H1 (cell line): ENCODE measurements around the gene HMCN2. TPM values are rescaled to one million over a fixed set of nuclear protein-coding genes. Genes with fewer than 3 reads are reported as not detected.

Source experiments
- CTCF ChIA-PET: fragments of 300-600 bp; sonication (Branson Sonifier 250); formaldehyde crosslinking; loops from one replicate; lab custom pipeline; 2021; ENCODE audit not compliant: partially characterized antibody; lab: Charles Lee
- POLR2A ChIA-PET: fragments of 300-600 bp; sonication (Branson Sonifier 250); formaldehyde crosslinking; loops from one replicate; lab custom pipeline; 2021; ENCODE audit warnings: inconsistent platforms; ENCODE audit not compliant: partially characterized antibody; lab: Charles Lee
- DNase-seq, 2 experiments: peaks; one replicate each; pipeline versions ENCODE4 v3.0.0 to v3.0.0-alpha.2; 2010 to 2022; ENCODE audit warnings: low spot score in 2 of 2, low read depth in 1 of 2, mixed read lengths in 1 of 2
- FAIRE-seq: peaks from 2 replicates; lab custom pipeline; 2011; peaks lifted over from hg19 to GRCh38; lab: Jason Lieb, UNC
- H2AFZ ChIP-seq: 2 replicates; pipeline ENCODE4 v1.8.1; 2012; ENCODE audit warnings: low read length, inconsistent platforms
- H2AK5ac ChIP-seq: 2 replicates; pipeline ENCODE4 v1.6.1; 2013; ENCODE audit warnings: low read depth, low read length
- H2BK120ac ChIP-seq: replicated peaks from 2 replicates; pipeline ENCODE3; 2013; ENCODE audit warnings: low read depth, low read length, inconsistent platforms
- H2BK12ac ChIP-seq: 2 replicates; pipeline ENCODE4 v1.6.1; 2013; ENCODE audit warnings: low read depth, low read length
- H2BK15ac ChIP-seq: 2 replicates; pipeline ENCODE4 v1.6.1; 2013; ENCODE audit warnings: low read length
- H2BK20ac ChIP-seq: 2 replicates; pipeline ENCODE4 v1.6.1; 2013; ENCODE audit warnings: low read length
- H2BK5ac ChIP-seq: 2 replicates; pipeline ENCODE4 v1.6.1; 2013; ENCODE audit warnings: low read depth, low read length
- H3K14ac ChIP-seq: 2 replicates; pipeline ENCODE4 v1.6.1; 2013; ENCODE audit warnings: inconsistent platforms; ENCODE audit not compliant: insufficient read length
- H3K18ac ChIP-seq: 2 replicates; pipeline ENCODE4 v1.6.1; 2013; ENCODE audit warnings: low read length; ENCODE audit errors: extremely low read depth
- H3K23ac ChIP-seq: 2 replicates; pipeline ENCODE4 v1.6.1; 2013; ENCODE audit warnings: inconsistent platforms; ENCODE audit not compliant: insufficient read length
- H3K23me2 ChIP-seq: 2 replicates; pipeline ENCODE4 v1.6.1; 2013; ENCODE audit warnings: low read depth, low read length
- H3K27ac ChIP-seq: 2 replicates; pipeline ENCODE4 v1.6.1; 2011; ENCODE audit warnings: low read depth, low read length, inconsistent platforms
- H3K27me3 ChIP-seq, 4 experiments: replicated peaks in 1 of 4; 1 replicate in 1 of 4; 2 replicates in 3 of 4; pipeline versions ENCODE4 v1.6.1 to v1.8.1; 2011 to 2013; ENCODE audit warnings: low read length in 3 of 4, mild to moderate bottlenecking in 3 of 4, inconsistent platforms in 2 of 4, mixed read lengths in 2 of 4, moderate library complexity in 1 of 4; ENCODE audit not compliant: control insufficient read depth in 3 of 4, insufficient read depth in 3 of 4; ENCODE audit errors: extremely low read depth in 1 of 4
- H3K36me3 ChIP-seq, 4 experiments: 2 replicates each; pipeline versions ENCODE4 v1.6.1 to v1.8.1; 2011 to 2013; ENCODE audit warnings: mild to moderate bottlenecking in 4 of 4, low read length in 3 of 4, moderate library complexity in 2 of 4, control low read depth in 1 of 4, inconsistent platforms in 1 of 4; ENCODE audit not compliant: insufficient read depth in 4 of 4, control insufficient read depth in 2 of 4
- H3K4ac ChIP-seq: replicated peaks from 2 replicates; pipeline ENCODE3; 2013; ENCODE audit warnings: low read length, low read depth, mixed read lengths, inconsistent platforms; ENCODE audit not compliant: insufficient read length
- H3K4me1 ChIP-seq, 4 experiments: replicated peaks in 1 of 4; 1 replicate in 1 of 4; 2 replicates in 3 of 4; pipeline versions ENCODE4 v1.6.1 to v1.8.1; 2011 to 2013; ENCODE audit warnings: low read length in 3 of 4, inconsistent platforms in 2 of 4, mixed read lengths in 1 of 4; ENCODE audit not compliant: insufficient read depth in 4 of 4, control insufficient read depth in 3 of 4
- H3K4me2 ChIP-seq, 2 experiments: 2 replicates each; pipeline versions ENCODE4 v1.6.1 to v1.8.1; 2011 to 2013; ENCODE audit warnings: low read depth in 2 of 2, low read length in 2 of 2, control low read depth in 1 of 2, inconsistent platforms in 1 of 2, mild to moderate bottlenecking in 1 of 2; ENCODE audit not compliant: insufficient read depth in 1 of 2
- H3K4me3 ChIP-seq, 4 experiments: fragments of 200-600, 300-600 bp in 1 of 4; sonication (generic), shearing (Covaris generic), sonication (Bioruptor Twin) in 1 of 4; 2 replicates each; pipeline versions ENCODE4 v1.5.1 to v1.8.1; 2011 to 2016; ENCODE audit warnings: low read length in 4 of 4, low read depth in 3 of 4, control low read depth in 2 of 4, inconsistent platforms in 2 of 4, mild to moderate bottlenecking in 2 of 4, mixed read lengths in 1 of 4, moderate library complexity in 1 of 4; ENCODE audit not compliant: insufficient read depth in 2 of 4; ENCODE audit errors: extremely low read depth in 1 of 4
- H3K56ac ChIP-seq: replicated peaks from 2 replicates; pipeline ENCODE3; 2013; ENCODE audit warnings: low read depth, mild to moderate bottlenecking, mixed read lengths, low read length, inconsistent platforms; ENCODE audit not compliant: insufficient read length
- H3K79me1 ChIP-seq: 2 replicates; pipeline ENCODE4 v1.6.1; 2013; ENCODE audit warnings: low read depth, low read length, control low read depth
- H3K79me2 ChIP-seq, 2 experiments: 2 replicates each; pipeline versions ENCODE4 v1.6.1 to v1.8.1; 2012 to 2013; ENCODE audit warnings: low read length in 2 of 2, mild to moderate bottlenecking in 2 of 2, inconsistent platforms in 1 of 2; ENCODE audit not compliant: insufficient read depth in 2 of 2, control insufficient read depth in 1 of 2
- H3K9ac ChIP-seq, 4 experiments: replicated peaks in 1 of 4; 1 replicate in 1 of 4; 2 replicates in 3 of 4; pipeline versions ENCODE4 v1.6.1 to v1.8.1; 2011 to 2013; ENCODE audit warnings: low read depth in 3 of 4, low read length in 3 of 4, control low read depth in 2 of 4, mild to moderate bottlenecking in 2 of 4, moderate library complexity in 2 of 4, inconsistent platforms in 1 of 4; ENCODE audit errors: extremely low read depth in 1 of 4
- H3K9me3 ChIP-seq, 2 experiments: 2 replicates each; pipeline versions ENCODE4 v1.6.1 to v1.8.1; 2012 to 2013; ENCODE audit warnings: mild to moderate bottlenecking in 2 of 2, moderate library complexity in 2 of 2, control low read depth in 1 of 2, inconsistent platforms in 1 of 2, low read depth in 1 of 2, low read length in 1 of 2, mixed read lengths in 1 of 2; ENCODE audit not compliant: insufficient read depth in 2 of 2
- H4K20me1 ChIP-seq, 2 experiments: replicated peaks in 1 of 2; 2 replicates each; pipeline versions ENCODE3 to v1.8.1; 2011 to 2013; ENCODE audit warnings: inconsistent platforms in 2 of 2, low read length in 2 of 2, mild to moderate bottlenecking in 1 of 2; ENCODE audit not compliant: insufficient read depth in 2 of 2, control insufficient read depth in 1 of 2
- H4K5ac ChIP-seq: 2 replicates; pipeline ENCODE4 v1.6.1; 2013; ENCODE audit warnings: low read length, low read depth, mixed read lengths, inconsistent platforms; ENCODE audit not compliant: insufficient read length
- H4K8ac ChIP-seq: 2 replicates; pipeline ENCODE4 v1.8.0; 2013; ENCODE audit warnings: mild to moderate bottlenecking, moderate library complexity, low read length, inconsistent platforms; ENCODE audit not compliant: insufficient read depth; ENCODE audit errors: extremely low read depth
- H4K91ac ChIP-seq: replicated peaks from 2 replicates; pipeline ENCODE3; 2013; ENCODE audit warnings: low read length, mixed read lengths, inconsistent platforms; ENCODE audit not compliant: insufficient read length
- KDM4A ChIP-seq: IDR thresholded peaks from one replicate; pipeline ENCODE4 v1.7.1; 2012; ENCODE audit warnings: low read depth, mild to moderate bottlenecking, moderate library complexity, low read length, inconsistent platforms; ENCODE audit not compliant: severe bottlenecking
- PHF8 ChIP-seq: fragments of 200-600 bp; sonication (generic); conservative IDR thresholded peaks from 2 replicates; pipeline ENCODE4 v1.7.1; 2012; ENCODE audit warnings: low read depth, mild to moderate bottlenecking, inconsistent platforms, low read length, moderate library complexity
- TCF12 ChIP-seq: IDR thresholded peaks from 2 replicates; pipeline ENCODE4 v1.6.1; 2011; ENCODE audit warnings: low read depth, mild to moderate bottlenecking, low read length
- WGBS, 2 experiments: shearing (Covaris generic) in 1 of 2; methylation state at CpG; one replicate each; pipeline versions ENCODE4 v1.1.6 to v1.1.7; 2013 to 2015; ENCODE audit warnings: low lambda C conversion rate in 2 of 2, mixed read lengths in 2 of 2, inconsistent platforms in 1 of 2, low coverage in 1 of 2, missing lambda C conversion rate in 1 of 2; ENCODE audit not compliant: insufficient replicate concordance in 2 of 2, insufficient coverage in 1 of 2, insufficient read length in 1 of 2; ENCODE audit errors: extremely low coverage in 1 of 2, missing lambda C conversion rate in 1 of 2; 5-methylcytosine and 5-hydroxymethylcytosine counted together
- polyA plus RNA-seq, 7 experiments: library from polyadenylated mRNA; depleted of rRNA in 3 of 7; stranded (reverse) in 5 of 7; unstranded in 2 of 7; fragments of >200 nt in 5 of 7; fragments of 200-250 nt in 2 of 7; gene quantifications; 1 replicate in 5 of 7; 2 replicates in 1 of 7; 4 replicates in 1 of 7; pipeline versions ENCODE4 v1.2.1 to v1.2.3, GENCODE V29; 2011 to 2013; ENCODE audit warnings: missing spikeins in 2 of 7, mixed read lengths in 2 of 7
- total RNA-seq: library from RNA; stranded (reverse); fragmentation: NEBNext Ultra II Directional; extraction: Animal tissue kit (Norgen Biotek cat#: 25700); gene quantifications from 2 replicates; pipeline ENCODE4 v1.2.1, GENCODE V29; 2021

HMCN2 gene
- total and polyA plus RNA-seq, 2 of the 8 experiments (the other 6 are each of a cell fraction or from before 2014, with no cell fraction given) = 5.0 to 9.1 TPM

DNA sequence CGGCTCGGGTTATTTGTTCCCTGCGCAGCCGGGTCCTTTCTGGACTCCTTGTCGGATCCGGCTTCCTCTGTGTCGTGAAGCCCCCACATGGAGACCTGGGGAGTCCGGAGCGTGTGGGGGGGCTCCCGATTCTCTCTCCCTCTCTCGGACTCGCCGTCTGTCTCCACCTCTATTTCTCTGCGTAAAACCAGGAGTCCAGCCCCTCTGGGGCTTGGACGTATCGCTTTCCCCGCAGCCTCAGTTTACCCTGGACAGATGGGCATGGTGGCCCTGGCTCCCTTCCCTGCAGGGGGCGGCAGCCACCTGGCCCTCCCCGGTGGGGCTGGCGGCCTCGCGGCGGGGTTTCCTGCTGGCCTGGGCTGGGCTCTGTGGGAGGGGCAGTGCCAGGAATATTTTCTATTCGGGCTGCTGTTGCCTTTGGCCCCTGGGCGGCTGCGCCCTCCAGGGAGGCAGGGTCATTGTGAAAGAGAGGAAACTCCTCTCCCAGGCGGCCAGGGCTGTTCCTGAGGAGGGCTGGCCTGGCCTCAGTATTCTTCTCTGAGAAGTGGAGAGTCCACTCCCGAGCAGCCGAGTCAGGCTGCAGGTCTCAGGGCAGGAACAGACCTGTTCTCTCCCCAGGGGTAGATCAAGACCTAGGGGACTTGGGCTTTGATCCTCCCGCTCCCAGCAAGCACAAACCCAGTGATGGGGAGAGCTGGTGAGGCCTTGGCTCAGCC, 179.9 kb downstream of the HMCN2 start:
- Histone ChIP-seq H3K4ac (no peak overlapping the region), H2AK5ac (no peak overlapping the region), H2BK12ac (0 out of 2 replicates have a peak overlapping the region, but pooled peaks have one; percentile 5), H3K4me1 (peaks cover 8 to 39% (median 30%) of the 10 kb centered on the region in 4 experiments), H3K36me3 (peaks cover 0 to 4% (median 0%) of the 10 kb centered on the region in 4 experiments; a peak in 1 of 8 replicates), H3K23ac (no peak overlapping the region), H3K9ac (peak overlapping the region in 1 of 4 experiments; percentile 45; a peak in 2 of 7 replicates), H2BK20ac (peak overlapping the region; percentile 95; the same call in 1 of the 2 replicates), H2BK120ac (no peak overlapping the region), H2BK5ac (peak overlapping the region; percentile 83; the same call in 1 of the 2 replicates), H4K8ac (peak overlapping the region; percentile 69; the same call in 1 of the 2 replicates), H3K18ac (peak overlapping the region; percentile 90), H4K91ac (peak overlapping the region; percentile 75), H3K23me2 (peaks cover 6% of the 10 kb centered on the region; the same call in 1 of the 2 replicates), H3K56ac (peak overlapping the region; percentile 54), H3K4me3 (peak overlapping the region; percentile 51 to 77 (median 65)), H3K14ac (no peak overlapping the region), H4K20me1 (peaks cover 0 to 6% of the 10 kb centered on the region in 2 experiments), H3K79me2 (peaks cover 0 to 28% of the 10 kb centered on the region in 2 experiments; a peak in 1 of 4 replicates), H2BK15ac (peak overlapping the region; percentile 81; the same call in 1 of the 2 replicates), H3K9me3 (0 out of 4 replicates have a peak, but pooled peaks cover 0 to 7% of the 10 kb centered on the region in 2 experiments), H3K27ac (no peak overlapping the region), H4K5ac (no peak overlapping the region), H3K79me1 (0 out of 2 replicates have a peak, but pooled peaks cover 2% of the 10 kb centered on the region), H2AFZ (no peak overlapping the region), H3K4me2 (peak overlapping the region; percentile 82 to 86), H3K27me3 (peaks cover 0 to 11% (median 7%) of the 10 kb centered on the region in 4 experiments; a peak in 3 of 7 replicates)
- TF ChIP-seq KDM4A = peak; percentile 53
- 0 out of 2 replicates have a peak, but pooled peaks have one; percentile 25 for TF ChIP-seq PHF8
- TF ChIP-seq TCF12 = no peak
- WGBS, 2 experiments = 6% methylated on average over 21 of the region's 30 CpGs; no CpG with 5 or more reads in 1 of the 2 experiments
- ChIA-PET POLR2A (interaction anchor here (1.1 to 4.6 kb wide), 5 partner anchors 10 to 65 kb away, joined by 3 to 31 read pairs (median 8); no protein-coding TSS in a partner anchor), CTCF (interaction anchor here (0.8 to 2.3 kb wide), 3 partner anchors 9 to 237 kb away, joined by 3 to 5 read pairs (median 3); no protein-coding TSS in a partner anchor)
- DNase-seq (peak in 1 of 2 experiments; percentile 65), FAIRE-seq (no peak)
